Smooth muscle cell (in vitro differentiated cells): ENCODE results near the gene ARHGAP40. TPM values are rescaled to one million over a fixed set of nuclear protein-coding genes. Genes with fewer than 3 reads are reported as not detected.

Experiments
- DNase-seq: peaks from one replicate; lab custom pipeline; 2025; ENCODE audit not compliant: unreplicated experiment; lab: John Stamatoyannopoulos, UW
- H2AFZ ChIP-seq: fragments of 200-600 bp; sonication (generic); 2 replicates; pipeline ENCODE4 v1.6.0; 2016; ENCODE audit warnings: antibody characterized with exemption, low read depth, mild to moderate bottlenecking
- H3F3A ChIP-seq: fragments of 200-600 bp; sonication (generic); 2 replicates; pipeline ENCODE4 v1.6.0; 2017; ENCODE audit warnings: antibody characterized with exemption, low read depth
- H3K27ac ChIP-seq: fragments of 200-600 bp; sonication (generic); 2 replicates; pipeline ENCODE4 v1.5.1; 2016; ENCODE audit warnings: low read depth, mild to moderate bottlenecking
- H3K27me3 ChIP-seq: fragments of 200-600 bp; sonication (generic); 2 replicates; pipeline ENCODE4 v1.6.1; 2016; ENCODE audit warnings: low read depth, mild to moderate bottlenecking
- H3K36me3 ChIP-seq: fragments of 200-600 bp; sonication (generic); 2 replicates; pipeline ENCODE4 v1.5.1; 2016; ENCODE audit warnings: low read depth
- H3K4me1 ChIP-seq: fragments of 200-600 bp; sonication (generic); 2 replicates; pipeline ENCODE4 v1.5.1; 2016; ENCODE audit warnings: low read depth
- H3K4me2 ChIP-seq: fragments of 200-600 bp; sonication (generic); 2 replicates; pipeline ENCODE4 v1.6.0; 2016; ENCODE audit warnings: mild to moderate bottlenecking
- H3K4me3 ChIP-seq: fragments of 200-600 bp; sonication (generic); 2 replicates; pipeline ENCODE4 v1.5.1; 2016; ENCODE audit warnings: mild to moderate bottlenecking
- H3K79me2 ChIP-seq: fragments of 200-600 bp; sonication (generic); 2 replicates; pipeline ENCODE4 v1.6.0; 2016; ENCODE audit warnings: low read depth, mild to moderate bottlenecking
- H3K9ac ChIP-seq: fragments of 200-600 bp; sonication (generic); 2 replicates; pipeline ENCODE4 v1.6.0; 2016; ENCODE audit warnings: low read depth
- H3K9me3 ChIP-seq: fragments of 200-600 bp; sonication (generic); replicated peaks from 2 replicates; pipeline ENCODE4 v1.5.1; 2016; ENCODE audit warnings: low read depth
- H4K20me1 ChIP-seq: fragments of 200-600 bp; sonication (generic); 2 replicates; pipeline ENCODE4 v1.6.0; 2016; ENCODE audit warnings: low read depth
- CTCF ChIP-seq: fragments of 200-600 bp; sonication (generic); IDR thresholded peaks from 2 replicates; pipeline ENCODE4 v1.5.1; 2017; ENCODE audit warnings: borderline replicate concordance, mild to moderate bottlenecking, antibody characterized with exemption; ENCODE audit not compliant: insufficient read depth, poor library complexity, severe bottlenecking
- WGBS: methylation state at CpG from one replicate; pipeline ENCODE4 v1.1.7; 2016; ENCODE audit warnings: low lambda C conversion rate; 5-methylcytosine and 5-hydroxymethylcytosine counted together
- polyA plus RNA-seq: library from polyadenylated mRNA; unstranded; fragments of >200 nt; fragmentation: Nextera tagmentation; extraction: Ambion mirVana; gene quantifications from 2 replicates; pipeline ENCODE4 v1.2.1, GENCODE V29; 2016
- total RNA-seq: library from RNA; depleted of rRNA; stranded (reverse); fragments of >200 nt; gene quantifications from 2 replicates; pipeline ENCODE4 v1.2.3, GENCODE V29; 2014

ARHGAP40 gene
- total and polyA plus RNA-seq, 2 experiments from 2014 or later, result 0.22 TPM; not detected in 1

GRCh38 chr20:38674765-38675133, 73.1 kb downstream of the ARHGAP40 start:
- Histone ChIP-seq H3K36me3 (no peaks in the 10 kb centered on the region), H3K9ac (no peak overlapping the region), H3K79me2 (no peaks in the 10 kb centered on the region), H3K4me3 (peak overlapping the region; percentile 56), H3K4me1 (no peaks in the 10 kb centered on the region), H2AFZ (no peak overlapping the region), H3K4me2 (peak overlapping the region; percentile 90), H3F3A (no peaks in the 10 kb centered on the region), H3K27ac (no peak overlapping the region), H3K9me3 (no peaks in the 10 kb centered on the region), H4K20me1 (no peaks in the 10 kb centered on the region), H3K27me3 (peaks cover 29% of the 10 kb centered on the region)
- no peak for DNase-seq
- WGBS, result 51% methylated on average over 13 of the region's 13 CpGs
- TF ChIP-seq CTCF, result no peak

- H3K9ac ChIP-seq, result no peak overlapping the region
- H3K79me2 ChIP-seq, result no peaks in the 10 kb centered on the region
- no peak for TF ChIP-seq CTCF
- no peak overlapping the region for H2AFZ ChIP-seq
- H3K36me3 ChIP-seq, result no peaks in the 10 kb centered on the region
- 89% methylated on average over 5 of the region's 5 CpGs for WGBS
- no peak overlapping the region for H3K27ac ChIP-seq
- H3K4me2 ChIP-seq, result no peak overlapping the region
- H4K20me1 ChIP-seq, result no peaks in the 10 kb centered on the region
- no peak overlapping the region for H3K4me3 ChIP-seq
- no peaks in the 10 kb centered on the region for H3K4me1 ChIP-seq
- peaks cover 25% of the 10 kb centered on the region for H3K27me3 ChIP-seq
- H3F3A ChIP-seq, result no peaks in the 10 kb centered on the region
- DNase-seq, result no peak
- no peaks in the 10 kb centered on the region for H3K9me3 ChIP-seq
Measured at GRCh38 chr20:38676576-38676975, 75.0 kb downstream of the ARHGAP40 start.

- Histone ChIP-seq H3K9me3 (no peaks in the 10 kb centered on the region), H3K27ac (no peak overlapping the region), H3K79me2 (no peaks in the 10 kb centered on the region), H3K4me1 (no peaks in the 10 kb centered on the region), H3K36me3 (no peaks in the 10 kb centered on the region), H3K9ac (no peak overlapping the region), H3K4me3 (no peak overlapping the region), H3K27me3 (peaks cover 27% of the 10 kb centered on the region), H2AFZ (no peak overlapping the region), H3F3A (no peaks in the 10 kb centered on the region), H4K20me1 (no peaks in the 10 kb centered on the region), H3K4me2 (no peak overlapping the region)
- DNase-seq, result peak; percentile 6
- WGBS, result 51% methylated on average over 9 of the region's 9 CpGs
- TF ChIP-seq CTCF, result no peak
Measured at GRCh38 chr20:38680500-38681306, 79.1 kb downstream of the ARHGAP40 start.

GRCh38 chr20:38685271-38685670, 83.7 kb downstream of the ARHGAP40 start:
- no peak for TF ChIP-seq CTCF
- Histone ChIP-seq H3K9ac (no peak overlapping the region), H3K27me3 (peaks cover 40% of the 10 kb centered on the region), H3K4me2 (no peak overlapping the region), H4K20me1 (no peaks in the 10 kb centered on the region), H2AFZ (no peak overlapping the region), H3K4me3 (no peak overlapping the region), H3F3A (no peaks in the 10 kb centered on the region), H3K9me3 (no peaks in the 10 kb centered on the region), H3K4me1 (no peaks in the 10 kb centered on the region), H3K27ac (no peak overlapping the region), H3K36me3 (no peaks in the 10 kb centered on the region), H3K79me2 (no peaks in the 10 kb centered on the region)
- DNase-seq, result no peak
- 71% methylated on average over 2 of the region's 2 CpGs for WGBS
